ENCODE data around the gene PALLD.
A peak's percentile ranks its signal among the peaks of the same experiment; 100 is the strongest.

Gene PALLD

DNA sequence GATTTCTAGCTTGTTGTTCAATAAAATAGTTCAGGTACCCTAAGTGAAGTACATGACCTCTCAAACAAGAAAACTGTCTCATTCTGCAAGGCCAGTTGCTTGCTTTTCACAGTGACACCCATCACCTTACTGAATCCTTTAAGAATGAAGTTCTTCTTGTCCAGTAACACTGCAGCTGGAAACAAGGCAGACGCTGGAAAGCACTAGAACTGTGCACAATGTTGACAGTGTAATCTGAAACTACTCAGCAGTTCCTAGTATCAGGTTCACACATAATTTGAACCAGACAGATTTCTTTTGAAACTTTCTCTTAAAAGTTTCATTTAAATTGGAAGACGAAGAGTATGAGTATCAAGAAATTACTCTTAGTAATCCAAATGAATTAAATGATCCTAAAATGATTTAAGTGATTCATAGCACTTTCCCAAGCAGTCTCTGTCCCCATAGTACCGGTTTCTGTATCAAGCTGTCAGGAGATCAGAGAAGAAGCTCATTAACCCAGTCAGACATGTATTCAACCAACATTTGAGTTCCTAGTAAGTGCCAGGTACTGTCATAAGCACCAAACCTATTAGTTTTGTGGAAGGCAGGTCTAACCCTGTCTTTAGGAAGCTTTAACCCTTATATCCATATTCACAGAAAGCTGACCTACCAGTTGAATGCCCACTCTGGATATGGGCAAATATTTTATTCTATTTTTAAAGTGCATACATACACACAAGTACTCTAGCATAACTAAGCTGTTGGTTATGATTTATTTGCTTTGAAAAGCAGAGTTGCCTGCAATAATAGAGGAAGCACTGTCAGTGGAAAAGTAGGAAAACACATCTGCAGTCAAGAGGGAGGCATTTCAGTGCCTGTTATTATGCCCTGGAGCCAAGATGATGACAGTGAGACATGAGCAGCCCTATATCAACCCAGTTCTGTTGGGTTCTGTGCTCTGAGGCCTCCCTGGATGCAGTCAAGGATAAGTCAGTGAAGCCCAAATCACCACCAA lies 63.6 kb downstream of the PALLD start:
- no peaks in the 10 kb centered on the region for H3K79me2 ChIP-seq (ENCODE audit: low read length)
- no peaks in the 10 kb centered on the region for H3K36me3 ChIP-seq (replicated peaks; ENCODE audit: insufficient read depth, low read length)
- TF ChIP-seq EZH2 (optimal IDR thresholded peaks at IDR 0.05; ENCODE audit: low read depth, low read length) (no peak), EZH2phosphoT487 (IDR thresholded peaks at IDR 0.05; ENCODE audit: low read length) (no peak)
- TF ChIP-seq, protein P1, sequence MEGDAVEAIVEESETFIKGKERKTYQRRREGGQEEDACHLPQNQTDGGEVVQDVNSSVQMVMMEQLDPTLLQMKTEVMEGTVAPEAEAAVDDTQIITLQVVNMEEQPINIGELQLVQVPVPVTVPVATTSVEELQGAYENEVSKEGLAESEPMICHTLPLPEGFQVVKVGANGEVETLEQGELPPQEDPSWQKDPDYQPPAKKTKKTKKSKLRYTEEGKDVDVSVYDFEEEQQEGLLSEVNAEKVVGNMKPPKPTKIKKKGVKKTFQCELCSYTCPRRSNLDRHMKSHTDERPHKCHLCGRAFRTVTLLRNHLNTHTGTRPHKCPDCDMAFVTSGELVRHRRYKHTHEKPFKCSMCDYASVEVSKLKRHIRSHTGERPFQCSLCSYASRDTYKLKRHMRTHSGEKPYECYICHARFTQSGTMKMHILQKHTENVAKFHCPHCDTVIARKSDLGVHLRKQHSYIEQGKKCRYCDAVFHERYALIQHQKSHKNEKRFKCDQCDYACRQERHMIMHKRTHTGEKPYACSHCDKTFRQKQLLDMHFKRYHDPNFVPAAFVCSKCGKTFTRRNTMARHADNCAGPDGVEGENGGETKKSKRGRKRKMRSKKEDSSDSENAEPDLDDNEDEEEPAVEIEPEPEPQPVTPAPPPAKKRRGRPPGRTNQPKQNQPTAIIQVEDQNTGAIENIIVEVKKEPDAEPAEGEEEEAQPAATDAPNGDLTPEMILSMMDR (IDR thresholded peaks at IDR 0.05; ENCODE audit: low read length), result no peak
- H3K4me2 ChIP-seq (ENCODE audit: low read depth, low read length), result no peak overlapping the region
- no peak overlapping the region for H3K4me3 ChIP-seq (ENCODE audit: low read length)
- no peaks in the 10 kb centered on the region for H3K9me2 ChIP-seq (replicated peaks; ENCODE audit: insufficient read depth, low read length)
- no peak overlapping the region for H3K27ac ChIP-seq (ENCODE audit: low read length)
- H3K4me1 ChIP-seq (ENCODE audit: low read length), result peaks cover 3% of the 10 kb centered on the region; the same call in 1 of the 2 replicates
- DNase-seq, result peak; percentile 37
- H3K27me3 ChIP-seq (replicated peaks; ENCODE audit: insufficient read depth, low read length), result no peaks in the 10 kb centered on the region; the same call in 1 of the 2 replicates
- H2AFZ ChIP-seq (ENCODE audit: low read length), result no peak overlapping the region
- H3K9me3 ChIP-seq (replicated peaks; ENCODE audit: insufficient read depth, low read length), result no peaks in the 10 kb centered on the region
- 0 out of 2 replicates have a peak, but pooled peaks cover 7% of the 10 kb centered on the region for H3F3A ChIP-seq (ENCODE audit: insufficient read depth, low read length)
- H4K20me1 ChIP-seq (ENCODE audit: insufficient read depth, low read length), result no peaks in the 10 kb centered on the region
- H3K9ac ChIP-seq (ENCODE audit: low read length), result no peak overlapping the region

DNA sequence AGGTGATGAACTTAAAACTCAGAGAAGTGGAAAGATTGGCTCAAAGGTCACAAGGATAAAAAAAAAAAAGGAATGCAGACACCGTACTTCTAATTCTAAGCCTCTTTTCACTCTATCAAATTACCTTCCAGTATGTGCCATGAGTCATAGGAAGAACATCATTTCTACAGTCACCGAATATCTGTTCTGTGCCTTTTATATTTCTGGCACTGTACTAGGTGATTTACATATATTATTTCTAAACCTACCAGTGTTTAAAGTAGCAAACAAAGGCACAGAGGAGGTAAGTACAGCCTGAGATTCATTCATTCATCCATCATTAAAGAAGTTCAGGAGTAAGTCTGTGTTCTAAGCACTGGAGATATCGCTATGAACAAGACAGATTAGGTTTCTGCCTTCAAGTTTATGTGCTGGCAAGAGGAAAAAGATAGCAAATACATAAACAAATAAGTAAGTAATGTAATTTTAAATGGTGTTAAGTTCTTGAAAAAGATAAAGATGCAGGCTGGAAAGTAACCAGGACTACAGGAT lies 65.3 kb downstream of the PALLD start:
- no peaks in the 10 kb centered on the region for H3K79me2 ChIP-seq (ENCODE audit: low read length)
- TF ChIP-seq EZH2phosphoT487 (IDR thresholded peaks at IDR 0.05; ENCODE audit: low read length) (no peak), EZH2 (optimal IDR thresholded peaks at IDR 0.05; ENCODE audit: low read depth, low read length) (no peak)
- TF ChIP-seq, protein P1 (IDR thresholded peaks at IDR 0.05; ENCODE audit: low read length), result no peak
- 0 out of 2 replicates have a peak, but pooled peaks cover 7% of the 10 kb centered on the region for H3F3A ChIP-seq (ENCODE audit: insufficient read depth, low read length)
- H3K4me3 ChIP-seq (ENCODE audit: low read length), result no peak overlapping the region
- H3K27me3 ChIP-seq (replicated peaks; ENCODE audit: insufficient read depth, low read length), result no peaks in the 10 kb centered on the region; the same call in 1 of the 2 replicates
- H3K9me2 ChIP-seq (replicated peaks; ENCODE audit: insufficient read depth, low read length), result no peaks in the 10 kb centered on the region
- DNase-seq, result no peak
- H3K27ac ChIP-seq (ENCODE audit: low read length), result no peak overlapping the region
- no peak overlapping the region for H2AFZ ChIP-seq (ENCODE audit: low read length)
- H3K4me2 ChIP-seq (ENCODE audit: low read depth, low read length), result no peak overlapping the region
- no peak overlapping the region for H3K9ac ChIP-seq (ENCODE audit: low read length)
- H4K20me1 ChIP-seq (ENCODE audit: insufficient read depth, low read length), result no peaks in the 10 kb centered on the region
- no peaks in the 10 kb centered on the region for H3K36me3 ChIP-seq (replicated peaks; ENCODE audit: insufficient read depth, low read length)
- peaks cover 3% of the 10 kb centered on the region; the same call in 1 of the 2 replicates for H3K4me1 ChIP-seq (ENCODE audit: low read length)
- no peaks in the 10 kb centered on the region for H3K9me3 ChIP-seq (replicated peaks; ENCODE audit: insufficient read depth, low read length)

DNA sequence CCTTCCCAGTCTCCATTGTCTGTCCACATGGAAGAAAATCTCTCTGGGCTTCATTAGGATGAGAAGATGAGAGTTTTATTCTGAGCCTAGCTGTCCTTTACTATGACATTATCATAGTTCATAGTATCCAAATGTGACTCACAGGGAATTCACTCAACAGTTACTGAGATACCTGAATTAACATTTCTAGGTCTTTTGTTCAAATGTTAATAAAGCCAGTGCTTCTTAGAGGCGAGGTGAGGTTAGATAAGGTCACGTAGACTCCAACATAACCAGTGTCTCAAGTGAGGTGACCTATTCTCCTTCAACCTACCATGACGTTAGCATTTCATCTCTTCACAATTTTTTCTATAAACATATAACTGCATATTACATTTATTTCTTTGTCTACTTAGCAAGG lies 67.2 kb downstream of the PALLD start:
- Histone ChIP-seq H3K36me3 (replicated peaks; ENCODE audit: insufficient read depth, low read length) (no peaks in the 10 kb centered on the region), H2AFZ (ENCODE audit: low read length) (no peak overlapping the region), H3K4me2 (ENCODE audit: low read depth, low read length) (no peak overlapping the region), H4K20me1 (ENCODE audit: insufficient read depth, low read length) (no peaks in the 10 kb centered on the region), H3K4me3 (ENCODE audit: low read length) (no peak overlapping the region), H3K27ac (ENCODE audit: low read length) (no peak overlapping the region), H3K9me2 (replicated peaks; ENCODE audit: insufficient read depth, low read length) (no peaks in the 10 kb centered on the region), H3K9me3 (replicated peaks; ENCODE audit: insufficient read depth, low read length) (no peaks in the 10 kb centered on the region), H3K4me1 (ENCODE audit: low read length) (peaks cover 3% of the 10 kb centered on the region; the same call in 1 of the 2 replicates), H3K79me2 (ENCODE audit: low read length) (no peaks in the 10 kb centered on the region), H3K27me3 (replicated peaks; ENCODE audit: insufficient read depth, low read length) (no peaks in the 10 kb centered on the region; the same call in 1 of the 2 replicates), H3F3A (ENCODE audit: insufficient read depth, low read length) (0 out of 2 replicates have a peak, but pooled peaks cover 7% of the 10 kb centered on the region), H3K9ac (ENCODE audit: low read length) (no peak overlapping the region)
- DNase-seq, result no peak
- TF ChIP-seq, protein P1 (IDR thresholded peaks at IDR 0.05; ENCODE audit: low read length), result no peak
- no peak for TF ChIP-seq EZH2phosphoT487 (IDR thresholded peaks at IDR 0.05; ENCODE audit: low read length)
- TF ChIP-seq EZH2 (optimal IDR thresholded peaks at IDR 0.05; ENCODE audit: low read depth, low read length), result no peak
